ENCODE data around the gene CDADC1. TPM values are rescaled to one million over a fixed set of nuclear protein-coding genes. Genes with fewer than 3 reads are reported as not detected.

CDADC1 gene
- total RNA-seq, 1 donor from 2014 or later: 1.7 TPM

DNA sequence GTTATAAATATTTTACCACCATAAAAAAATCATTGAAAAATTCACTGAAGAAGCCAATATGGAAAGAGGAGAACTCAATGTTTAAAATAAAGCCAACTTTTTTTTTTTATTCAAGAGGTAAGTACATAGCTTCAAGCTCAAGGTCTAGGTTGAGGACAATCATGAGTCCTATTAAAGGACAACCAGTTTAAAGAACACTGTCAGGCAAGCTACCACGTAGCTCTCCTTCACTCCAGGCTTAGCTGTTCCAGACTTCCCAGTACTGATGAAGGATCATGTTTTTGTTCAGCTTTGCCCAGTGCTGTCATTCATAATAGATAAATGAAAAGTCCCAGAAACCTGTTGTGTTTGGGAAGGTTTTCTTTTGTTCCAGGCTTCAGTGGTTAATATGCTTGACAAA lies 37.6 kb upstream of the CDADC1 start:
- Histone ChIP-seq H2AFZ (replicated peaks) (no peak overlapping the region), H3K79me2 (ENCODE audit: low read depth) (no peaks in the 10 kb centered on the region), H3K4me1 (no peaks in the 10 kb centered on the region), H3K36me3 (peaks cover 9% of the 10 kb centered on the region), H4K20me1 (ENCODE audit: low read depth) (no peaks in the 10 kb centered on the region), H3K9ac (no peak overlapping the region), H3F3A (ENCODE audit: low read depth) (no peaks in the 10 kb centered on the region), H3K27ac (no peak overlapping the region), H3K4me2 (no peak overlapping the region), H3K9me3 (ENCODE audit: low read depth) (no peaks in the 10 kb centered on the region), H3K27me3 (no peaks in the 10 kb centered on the region), H3K4me3 (no peak overlapping the region)
- H3K27me3 Mint-ChIP-seq (ENCODE audit: insufficient read depth, low read depth): peaks cover 3% of the 10 kb centered on the region
- H3K4me3 Mint-ChIP-seq: no peak overlapping the region
- no peak for DNase-seq (ENCODE audit: low spot score)
- H3K9me3 Mint-ChIP-seq: no peaks in the 10 kb centered on the region
- peaks cover 20% of the 10 kb centered on the region for H3K36me3 Mint-ChIP-seq
- no peak overlapping the region for H3K27ac Mint-ChIP-seq
- TF ChIP-seq EZH2phosphoT487 (IDR thresholded peaks at IDR 0.05): no peak
- TF ChIP-seq EZH2 (IDR thresholded peaks at IDR 0.05): no peak
- TF ChIP-seq, protein P1, sequence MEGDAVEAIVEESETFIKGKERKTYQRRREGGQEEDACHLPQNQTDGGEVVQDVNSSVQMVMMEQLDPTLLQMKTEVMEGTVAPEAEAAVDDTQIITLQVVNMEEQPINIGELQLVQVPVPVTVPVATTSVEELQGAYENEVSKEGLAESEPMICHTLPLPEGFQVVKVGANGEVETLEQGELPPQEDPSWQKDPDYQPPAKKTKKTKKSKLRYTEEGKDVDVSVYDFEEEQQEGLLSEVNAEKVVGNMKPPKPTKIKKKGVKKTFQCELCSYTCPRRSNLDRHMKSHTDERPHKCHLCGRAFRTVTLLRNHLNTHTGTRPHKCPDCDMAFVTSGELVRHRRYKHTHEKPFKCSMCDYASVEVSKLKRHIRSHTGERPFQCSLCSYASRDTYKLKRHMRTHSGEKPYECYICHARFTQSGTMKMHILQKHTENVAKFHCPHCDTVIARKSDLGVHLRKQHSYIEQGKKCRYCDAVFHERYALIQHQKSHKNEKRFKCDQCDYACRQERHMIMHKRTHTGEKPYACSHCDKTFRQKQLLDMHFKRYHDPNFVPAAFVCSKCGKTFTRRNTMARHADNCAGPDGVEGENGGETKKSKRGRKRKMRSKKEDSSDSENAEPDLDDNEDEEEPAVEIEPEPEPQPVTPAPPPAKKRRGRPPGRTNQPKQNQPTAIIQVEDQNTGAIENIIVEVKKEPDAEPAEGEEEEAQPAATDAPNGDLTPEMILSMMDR (IDR thresholded peaks at IDR 0.05): no peak
- H3K4me1 Mint-ChIP-seq: peaks cover 12% of the 10 kb centered on the region

DNA sequence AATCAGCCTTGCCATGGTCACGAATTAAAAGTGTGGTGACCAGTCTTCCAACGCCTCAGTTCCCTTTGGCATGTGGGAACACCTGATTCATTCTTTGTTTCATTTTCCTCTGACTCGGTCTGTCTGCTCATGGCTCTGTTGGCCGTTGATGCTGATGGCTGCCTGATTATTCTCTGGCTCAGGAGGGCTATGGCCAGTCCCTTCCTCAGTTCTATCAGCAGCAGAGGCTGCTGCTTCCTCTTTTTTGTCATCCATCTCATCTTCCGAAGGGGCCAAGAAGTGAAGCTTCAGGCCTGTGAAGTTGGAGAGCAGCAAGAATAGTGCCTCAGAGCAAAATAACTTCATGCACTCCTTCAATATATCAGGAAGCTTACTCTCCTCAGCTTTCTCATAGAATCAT lies 37.1 kb upstream of the CDADC1 start:
- no peak overlapping the region for H3K27ac ChIP-seq
- no peak overlapping the region for H2AFZ ChIP-seq (replicated peaks)
- peaks cover 6% of the 10 kb centered on the region for H3K27me3 Mint-ChIP-seq (ENCODE audit: insufficient read depth, low read depth)
- H3K36me3 ChIP-seq: peaks cover 3% of the 10 kb centered on the region
- no peak overlapping the region for H3K4me3 Mint-ChIP-seq
- H3F3A ChIP-seq (ENCODE audit: low read depth): no peaks in the 10 kb centered on the region
- TF ChIP-seq, protein P1 (IDR thresholded peaks at IDR 0.05): no peak
- TF ChIP-seq EZH2 (IDR thresholded peaks at IDR 0.05) (no peak), EZH2phosphoT487 (IDR thresholded peaks at IDR 0.05) (no peak)
- no peak for DNase-seq (ENCODE audit: low spot score)
- H4K20me1 ChIP-seq (ENCODE audit: low read depth): no peaks in the 10 kb centered on the region
- no peaks in the 10 kb centered on the region for H3K9me3 ChIP-seq (ENCODE audit: low read depth)
- peaks cover 18% of the 10 kb centered on the region for H3K36me3 Mint-ChIP-seq
- H3K4me2 ChIP-seq: no peak overlapping the region
- no peak overlapping the region for H3K27ac Mint-ChIP-seq
- no peak overlapping the region for H3K4me3 ChIP-seq
- no peaks in the 10 kb centered on the region for H3K27me3 ChIP-seq
- H3K79me2 ChIP-seq (ENCODE audit: low read depth): no peaks in the 10 kb centered on the region
- H3K4me1 Mint-ChIP-seq: peaks cover 13% of the 10 kb centered on the region
- H3K4me1 ChIP-seq: no peaks in the 10 kb centered on the region
- H3K9ac ChIP-seq: no peak overlapping the region
- no peaks in the 10 kb centered on the region for H3K9me3 Mint-ChIP-seq

DNA sequence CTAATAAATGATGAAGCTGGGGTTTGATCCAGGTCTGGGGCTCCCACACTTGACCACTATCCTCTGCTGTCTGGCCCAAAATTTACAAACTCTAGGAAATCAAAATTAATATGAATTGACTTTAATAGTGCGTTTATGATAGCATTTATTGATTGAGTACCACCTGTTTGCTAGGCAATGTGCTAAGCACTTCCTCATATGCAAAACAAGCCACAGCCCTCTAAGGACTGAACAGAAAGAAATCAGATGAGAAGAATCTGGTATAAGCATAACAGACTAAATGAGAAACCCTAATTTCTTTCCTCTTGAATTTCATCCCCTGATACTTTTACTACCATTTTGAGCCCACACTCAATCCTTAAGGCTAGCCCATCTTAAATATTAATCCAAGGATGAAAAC lies 34.2 kb upstream of the CDADC1 start:
- Mint-ChIP-seq H3K4me3 (no peak overlapping the region), H3K36me3 (peaks cover 10% of the 10 kb centered on the region)
- H3K27ac ChIP-seq: no peak overlapping the region

More for the DNA sequence above, 34.2 kb upstream of the CDADC1 start:
- Histone ChIP-seq H3K27me3 (peaks cover 26% of the 10 kb centered on the region), H3F3A (ENCODE audit: low read depth) (peaks cover under 1% of the 10 kb centered on the region), H3K4me3 (no peak overlapping the region), H3K9ac (no peak overlapping the region), H3K36me3 (no peaks in the 10 kb centered on the region), H3K79me2 (ENCODE audit: low read depth) (no peaks in the 10 kb centered on the region), H2AFZ (replicated peaks) (no peak overlapping the region), H3K9me3 (ENCODE audit: low read depth) (no peaks in the 10 kb centered on the region), H3K4me2 (no peak overlapping the region), H3K4me1 (no peaks in the 10 kb centered on the region), H4K20me1 (ENCODE audit: low read depth) (no peaks in the 10 kb centered on the region)
- Mint-ChIP-seq H3K4me1 (peaks cover 16% of the 10 kb centered on the region), H3K27me3 (ENCODE audit: insufficient read depth, low read depth) (peaks cover 21% of the 10 kb centered on the region), H3K9me3 (no peaks in the 10 kb centered on the region), H3K27ac (no peak overlapping the region)
- no peak for DNase-seq (ENCODE audit: low spot score)
- no peak for TF ChIP-seq EZH2phosphoT487 (IDR thresholded peaks at IDR 0.05)
- no peak for TF ChIP-seq EZH2 (IDR thresholded peaks at IDR 0.05)
- TF ChIP-seq, protein P1 (IDR thresholded peaks at IDR 0.05): no peak

All from neural progenitor cell (in vitro differentiated cells).